Stimulated activated CD4-positive, alpha-beta T cell treated with anti-CD3 and anti-CD28 coated beads, Interleukin-2, amount 100 ng/mL, for 48 hours (primary cell): ENCODE measurements around the gene PXDN.

Source experiments
- DNase-seq, 2 donors: peaks; one replicate each; pipeline ENCODE4 v3.0.0-alpha.2; 2020

Gene PXDN

DNA sequence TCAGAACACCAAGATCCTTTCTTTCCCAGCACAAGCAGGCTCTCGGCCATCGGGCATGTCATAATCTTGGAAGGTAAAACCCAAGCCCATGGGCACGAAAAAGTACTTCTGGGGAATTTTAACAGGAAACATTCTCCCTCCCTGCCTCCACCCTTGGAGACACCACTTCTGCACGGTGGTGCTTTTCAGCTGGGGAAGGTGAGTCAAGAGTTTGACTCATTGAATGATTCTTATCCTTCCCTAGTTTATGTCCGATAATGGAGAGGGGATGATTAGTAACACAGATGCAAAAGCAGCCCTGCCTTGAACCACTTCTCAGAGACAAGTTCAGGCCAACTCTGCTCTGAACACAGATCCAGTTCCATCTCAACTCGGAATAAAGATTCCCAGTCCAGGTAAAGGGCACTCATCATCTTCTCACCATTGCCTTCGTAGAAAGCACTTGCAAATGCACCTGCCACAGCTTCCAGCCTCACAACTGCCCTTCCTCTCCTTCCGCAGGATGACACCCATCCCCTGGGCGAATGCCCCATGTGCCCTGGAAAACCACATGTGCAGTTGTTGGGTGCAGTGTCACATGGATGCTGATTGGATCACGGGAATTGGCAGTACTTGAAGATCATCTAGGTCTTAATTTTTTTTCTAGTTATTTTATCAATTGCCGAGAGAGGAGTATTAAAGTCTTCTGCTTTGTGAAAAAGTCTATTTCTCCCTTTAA, 136.2 kb downstream of the PXDN start:
- no peak for DNase-seq

DNA sequence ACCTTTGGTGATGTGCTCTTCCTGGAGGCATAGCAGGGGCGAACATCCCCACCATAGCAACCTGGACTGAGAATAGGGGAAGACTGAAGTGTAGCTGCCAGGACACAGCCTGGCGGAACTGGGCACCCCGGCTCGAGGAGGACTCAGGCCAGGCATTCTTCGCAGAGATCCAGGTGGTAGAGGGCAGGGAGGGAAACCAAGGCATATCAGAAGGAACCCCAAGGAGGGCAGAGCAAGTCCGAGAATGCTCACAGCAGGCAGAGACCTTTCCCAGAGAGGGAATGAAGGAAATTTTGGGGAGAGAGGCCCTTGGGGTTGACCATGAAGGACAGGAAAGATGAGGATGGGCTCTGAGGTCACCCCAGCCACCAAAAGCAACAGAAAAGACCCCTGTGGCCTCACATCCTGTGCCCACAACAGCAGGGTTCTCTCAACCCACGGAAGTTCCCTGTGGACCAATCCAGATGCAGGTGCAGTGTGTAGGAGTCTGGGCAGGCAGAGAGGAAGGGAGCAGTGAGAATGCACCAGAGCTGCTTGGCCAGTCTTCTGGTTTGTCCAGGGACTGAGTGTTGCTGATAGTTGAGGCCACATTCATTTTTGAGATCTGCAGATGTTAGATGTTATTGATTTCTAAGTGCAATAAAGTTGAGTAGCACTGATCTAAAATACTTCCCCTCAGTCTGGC, 136.9 kb downstream of the PXDN start:
- no peak for DNase-seq

DNA sequence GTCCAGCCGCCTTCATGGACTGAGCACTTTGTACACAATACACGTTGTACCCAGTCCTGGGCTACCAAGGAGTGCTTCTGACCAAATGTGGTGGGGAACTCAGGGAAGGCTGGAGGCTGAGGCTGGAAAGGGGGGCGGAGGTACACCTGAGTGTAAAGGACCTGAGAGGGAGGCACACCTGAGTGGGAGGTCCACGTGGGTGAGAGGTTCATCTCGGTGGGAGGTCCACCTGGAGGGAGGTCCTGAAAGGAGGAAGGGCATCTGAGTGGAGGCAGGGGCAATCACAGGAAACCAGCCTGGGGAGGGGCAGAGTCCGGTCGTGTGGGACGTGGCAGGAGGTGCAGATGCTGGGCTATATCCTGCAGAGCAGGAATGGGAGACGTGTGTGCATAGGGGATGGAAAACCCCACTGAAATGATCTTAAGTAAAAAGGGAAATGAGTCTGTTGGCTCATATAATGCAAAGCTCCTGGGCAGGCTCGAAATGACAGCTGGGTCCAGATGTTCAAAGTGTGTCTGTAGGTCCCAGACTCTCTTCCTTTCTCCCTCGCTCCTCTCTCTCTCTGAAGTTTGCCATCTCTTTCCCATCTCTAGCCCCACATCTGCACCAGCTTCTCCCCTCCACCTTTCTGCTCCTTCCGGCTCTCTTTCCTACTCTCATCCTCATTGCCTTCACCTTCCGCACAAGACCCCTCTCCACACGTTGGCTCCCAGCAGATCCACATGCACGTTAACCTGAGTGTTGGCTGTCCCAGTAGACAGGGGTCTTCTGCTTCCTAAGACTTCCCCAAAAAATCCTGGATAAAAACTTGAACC, 137.7 kb downstream of the PXDN start:
- DNase-seq: no peak

DNA sequence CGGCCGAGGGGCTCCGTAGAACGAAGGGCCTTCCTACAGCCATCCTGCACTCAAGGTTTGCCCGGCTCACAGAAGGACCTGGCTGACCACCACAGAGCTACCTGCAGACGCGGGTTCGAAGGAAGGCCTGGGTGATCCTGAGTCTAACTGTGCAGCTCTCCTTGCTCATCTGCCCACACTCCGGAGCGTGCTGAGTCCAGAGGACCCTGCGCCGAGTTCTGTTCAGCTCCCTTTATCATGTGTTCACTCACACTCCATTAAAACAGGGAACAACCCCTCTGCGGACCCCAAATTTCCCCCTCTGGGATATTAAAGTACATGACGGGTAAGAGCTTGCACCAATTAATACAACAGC, 138.3 kb downstream of the PXDN start:
- no peak for DNase-seq

DNA sequence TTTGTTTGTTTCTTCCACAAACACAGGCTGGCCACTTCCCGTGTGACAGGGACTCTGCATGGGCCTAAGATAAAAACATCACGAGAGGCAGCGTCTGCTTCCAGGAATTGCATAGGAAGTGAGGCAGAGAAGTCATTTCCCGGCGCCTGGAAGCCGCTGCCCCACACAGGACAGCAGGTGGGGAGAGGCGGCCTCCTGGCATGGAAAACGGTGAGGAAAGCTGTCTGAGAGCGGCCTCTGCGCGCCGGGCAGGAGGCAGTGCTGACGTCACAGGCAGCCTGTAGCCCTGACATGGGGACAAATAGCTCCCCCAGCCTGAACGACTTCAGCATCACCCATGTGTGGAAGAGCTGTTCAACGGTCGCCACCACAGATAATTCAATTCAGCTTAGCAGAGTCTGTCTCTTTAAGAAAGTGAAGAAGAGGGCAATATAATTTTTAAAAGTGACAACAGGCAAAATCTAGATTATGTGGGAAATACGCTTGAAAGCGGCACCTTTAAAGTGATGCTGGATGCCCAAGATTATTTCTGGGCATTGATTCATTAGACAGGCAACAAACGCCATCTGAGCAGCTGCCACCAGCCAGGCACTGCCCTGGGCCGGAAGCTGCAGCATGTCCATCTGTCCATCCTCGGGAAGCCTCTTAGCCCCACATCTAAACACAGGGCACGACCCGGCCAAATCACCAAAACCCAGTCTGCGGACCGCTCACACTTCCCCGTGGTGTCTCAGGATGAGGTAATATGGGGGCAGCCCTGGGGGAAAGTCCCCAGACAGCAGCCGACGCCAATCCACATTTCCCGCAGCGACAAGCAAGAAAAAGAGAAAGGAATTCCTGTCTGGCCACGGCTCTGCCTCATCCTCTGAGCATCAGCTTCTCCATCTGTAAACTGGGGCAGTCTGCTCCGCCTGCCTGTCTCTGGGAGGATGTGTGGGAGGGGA, 138.9 kb downstream of the PXDN start:
- DNase-seq: no peak

DNA sequence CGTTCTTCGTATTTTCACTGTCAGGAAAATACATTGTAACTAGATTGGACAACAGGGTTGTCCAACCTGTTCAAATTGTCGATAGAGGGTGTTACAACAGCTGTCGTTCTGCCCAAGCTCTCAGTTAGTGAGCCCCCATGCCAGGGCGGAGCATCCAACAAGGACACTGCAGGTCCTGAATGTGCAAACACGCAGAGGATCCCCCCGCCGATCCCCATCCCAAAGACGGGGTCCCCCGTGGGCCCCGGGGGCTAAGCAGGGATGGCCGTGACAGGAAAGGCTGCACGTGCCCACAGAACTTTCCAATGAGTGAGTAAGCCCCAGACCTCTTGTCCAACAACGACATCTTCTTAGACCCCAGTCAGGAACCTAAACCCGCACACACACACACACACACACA, 140.8 kb downstream of the PXDN start:
- no peak for DNase-seq

DNA sequence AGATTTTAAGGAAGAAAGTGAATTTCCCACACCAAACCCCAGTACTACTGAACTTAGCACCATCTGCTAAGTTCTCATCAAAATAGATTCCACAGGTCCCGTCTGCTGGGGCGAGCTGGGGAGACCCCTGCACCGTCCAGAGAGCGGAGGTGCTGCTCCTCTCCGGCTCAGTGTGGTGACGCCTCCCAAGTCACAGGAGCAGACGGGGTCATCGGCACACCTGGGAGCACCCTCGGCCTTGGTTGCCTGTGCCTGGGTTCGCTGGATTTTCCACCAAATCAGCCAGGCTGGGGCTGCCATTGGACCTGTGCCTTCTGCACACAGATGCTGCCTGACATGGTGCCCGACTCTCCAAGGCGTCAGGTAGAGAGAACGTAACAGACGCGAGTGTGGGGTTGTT, 141.3 kb downstream of the PXDN start:
- no peak for DNase-seq

DNA sequence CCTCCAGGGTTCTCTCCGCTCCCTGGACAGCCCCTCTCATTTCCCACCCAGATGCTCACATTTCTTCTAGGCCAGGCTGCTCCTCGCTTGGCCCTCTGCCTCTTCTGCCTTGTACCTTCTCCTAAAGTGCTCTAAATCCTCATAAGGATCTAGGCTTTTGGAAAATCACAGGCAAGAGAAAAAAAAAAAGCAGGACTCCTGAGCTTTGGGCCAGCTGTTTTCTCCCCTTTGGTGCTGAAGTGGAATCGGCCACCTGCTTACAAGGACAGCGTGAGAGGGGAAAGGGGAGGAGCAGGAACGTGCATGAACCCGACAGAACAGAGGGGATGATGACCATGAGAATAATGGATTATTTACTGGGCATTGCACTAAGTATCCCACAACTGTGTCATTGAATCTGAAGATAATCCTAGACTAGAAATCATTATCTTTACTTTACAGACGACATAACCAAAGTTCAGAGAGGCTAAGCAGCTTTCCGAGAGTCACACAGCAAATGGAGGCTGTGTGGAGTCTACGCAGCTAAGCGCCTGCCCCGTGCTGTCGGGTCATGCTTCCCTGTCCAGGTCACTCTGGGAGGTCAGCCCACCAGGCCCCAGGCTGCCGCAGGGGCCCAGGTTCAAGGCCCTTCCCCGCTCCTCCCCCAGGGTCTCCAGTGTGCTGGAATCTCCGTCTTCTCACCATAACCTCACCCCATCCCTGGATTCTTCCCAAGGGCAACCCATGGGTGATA, 141.9 kb downstream of the PXDN start:
- DNase-seq: no peak

DNA sequence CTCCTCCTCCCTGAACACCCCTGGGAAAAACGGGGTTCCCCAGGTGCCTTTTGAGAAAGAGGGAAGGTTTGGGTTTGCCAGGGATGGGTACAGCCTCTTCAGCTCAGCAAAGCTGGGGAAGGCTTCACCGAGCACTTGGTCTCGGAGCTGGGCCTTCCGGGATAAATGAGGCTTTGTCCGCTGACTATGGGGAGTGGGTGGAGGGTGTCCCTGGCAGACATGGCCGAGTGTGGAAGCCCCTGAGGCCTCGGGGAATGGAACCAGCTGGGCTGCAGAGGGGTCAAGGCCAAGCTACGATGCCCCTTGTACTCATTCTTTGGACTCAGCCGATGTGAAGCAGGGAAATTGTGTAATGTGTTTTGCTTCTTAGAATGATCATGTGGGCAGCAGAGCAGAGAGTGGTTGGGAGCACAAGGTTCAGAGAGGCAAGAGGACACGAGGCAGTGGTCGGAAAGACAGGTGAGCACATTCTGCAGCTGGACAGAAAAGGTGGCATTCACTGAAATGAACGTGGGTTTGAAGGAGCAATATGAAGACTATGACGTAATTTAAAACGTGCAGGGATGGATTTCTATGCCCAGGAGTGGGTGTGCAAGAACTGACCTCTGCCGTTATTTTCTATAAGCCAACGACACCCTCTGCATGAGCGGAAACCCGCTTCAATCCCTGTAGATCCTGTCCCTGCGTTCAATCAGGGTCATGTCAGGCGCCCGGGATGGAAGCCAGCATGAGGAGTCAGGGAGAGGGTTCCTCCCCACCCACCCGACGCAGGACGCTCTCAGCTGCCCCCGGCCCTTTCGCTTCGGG, 142.6 kb downstream of the PXDN start:
- no peak for DNase-seq

DNA sequence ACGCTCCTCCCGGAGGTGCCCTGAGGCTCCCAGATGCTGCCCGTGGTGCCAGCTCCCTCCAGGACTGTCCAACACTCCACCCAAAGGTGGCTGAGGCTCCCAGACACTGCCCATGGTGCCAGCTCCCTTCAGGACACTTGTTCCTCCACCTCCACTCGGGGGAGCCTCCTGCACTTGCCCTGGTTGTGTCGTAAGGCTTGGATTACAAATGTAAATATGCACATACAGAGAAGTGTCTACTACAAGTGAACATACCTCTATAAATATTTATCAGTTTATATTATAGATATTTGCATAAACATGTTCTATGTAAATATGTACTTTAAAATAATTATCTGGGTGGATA, 143.3 kb downstream of the PXDN start:
- DNase-seq: no peak

DNA sequence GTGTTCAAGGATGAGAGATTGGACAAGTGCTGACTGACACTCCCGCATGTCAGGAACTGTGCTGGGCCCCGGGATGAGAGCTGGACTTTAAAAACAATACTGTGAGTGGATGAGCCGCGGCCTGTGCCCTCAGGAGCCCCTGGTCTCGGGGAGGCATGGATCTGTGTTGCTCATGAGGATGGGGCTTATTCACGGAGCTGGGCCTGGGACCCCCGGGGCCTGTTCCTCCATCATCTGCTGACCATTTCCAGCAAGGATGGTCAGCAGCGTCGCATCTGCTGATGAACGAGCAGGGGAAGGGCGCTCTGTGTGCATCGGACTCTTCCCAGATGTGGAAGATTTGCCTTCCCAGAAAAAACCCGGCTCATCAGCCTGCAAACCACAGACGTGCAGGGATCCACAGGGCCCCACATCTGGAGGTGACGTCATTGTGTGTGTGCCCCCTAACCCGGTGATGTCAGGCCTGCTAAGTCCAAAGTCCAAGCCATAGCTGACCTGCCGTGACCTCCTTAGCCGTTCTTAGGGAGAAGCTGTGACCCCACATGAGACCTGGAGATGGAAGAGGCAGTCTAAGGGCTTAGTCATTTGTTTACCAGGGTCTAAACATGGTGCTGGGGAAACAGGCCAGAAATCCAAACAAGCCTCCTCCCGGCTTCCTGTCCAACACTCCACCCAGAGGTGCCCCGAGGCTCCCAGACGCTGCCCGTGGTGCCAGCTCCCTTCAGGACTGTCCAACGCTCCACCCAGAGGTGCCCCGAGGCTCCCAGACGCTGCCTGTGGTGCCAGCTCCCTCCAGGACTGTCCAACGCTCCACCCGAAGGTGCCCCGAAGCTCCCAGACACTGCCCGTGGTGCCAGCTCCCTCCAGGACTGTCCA, 143.9 kb downstream of the PXDN start:
- no peak for DNase-seq

DNA sequence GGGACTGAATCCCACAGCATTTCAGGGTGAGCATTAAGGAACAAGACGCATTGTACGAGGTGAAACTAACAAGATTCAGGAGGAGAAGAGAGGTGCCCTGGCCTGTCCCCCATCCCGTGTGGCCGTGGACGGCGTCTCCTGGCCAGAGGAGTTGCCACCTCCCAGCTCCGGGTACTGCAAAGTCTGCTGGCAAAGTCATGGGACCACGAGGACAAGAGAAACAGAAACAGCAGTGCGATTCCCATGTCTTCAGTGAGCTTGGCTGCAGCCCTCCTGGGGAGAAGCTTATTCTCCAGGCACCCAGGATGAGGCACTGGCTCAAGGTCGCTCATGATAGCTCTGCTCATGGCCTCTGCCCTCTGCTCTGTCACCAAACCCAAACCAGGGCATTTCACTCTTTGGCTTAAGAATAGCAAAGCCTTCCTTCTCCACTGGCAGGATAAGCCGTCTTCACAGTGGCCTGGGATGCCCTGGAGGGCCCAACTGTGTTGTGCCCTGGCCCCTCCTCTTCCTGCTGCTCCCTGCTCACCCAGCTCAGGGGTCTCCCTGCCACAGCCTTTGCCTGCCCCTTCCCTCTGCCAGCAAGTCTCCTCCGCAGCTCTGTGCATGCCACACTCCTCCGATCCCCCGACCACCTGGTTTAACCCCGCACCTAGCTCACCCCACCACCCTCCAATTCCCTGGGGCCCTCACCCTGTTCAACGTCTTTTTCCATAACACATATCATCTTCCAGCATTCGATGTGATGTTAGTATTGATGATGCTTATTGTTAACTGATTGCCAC, 144.8 kb downstream of the PXDN start:
- no peak for DNase-seq

DNA sequence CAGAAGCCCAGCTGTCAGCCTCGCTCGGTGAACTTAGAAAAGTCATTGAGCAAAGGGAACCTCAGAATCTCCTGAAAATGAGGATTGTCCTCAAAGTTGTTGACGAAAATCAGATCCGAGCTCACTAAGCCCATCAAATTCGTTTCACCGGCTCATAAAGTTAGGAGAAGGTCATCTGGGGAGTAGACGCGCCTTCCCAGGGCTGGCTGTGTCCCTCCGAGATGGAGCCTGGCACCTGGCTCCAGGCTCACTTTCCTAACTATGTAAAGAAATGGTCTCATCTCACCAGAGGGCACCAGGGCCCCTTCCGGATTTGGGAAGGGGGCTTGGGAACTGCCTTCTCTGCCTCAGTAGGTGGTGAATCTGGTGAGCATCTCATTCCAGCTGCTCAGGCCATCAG, 145.5 kb downstream of the PXDN start:
- no peak for DNase-seq

DNA sequence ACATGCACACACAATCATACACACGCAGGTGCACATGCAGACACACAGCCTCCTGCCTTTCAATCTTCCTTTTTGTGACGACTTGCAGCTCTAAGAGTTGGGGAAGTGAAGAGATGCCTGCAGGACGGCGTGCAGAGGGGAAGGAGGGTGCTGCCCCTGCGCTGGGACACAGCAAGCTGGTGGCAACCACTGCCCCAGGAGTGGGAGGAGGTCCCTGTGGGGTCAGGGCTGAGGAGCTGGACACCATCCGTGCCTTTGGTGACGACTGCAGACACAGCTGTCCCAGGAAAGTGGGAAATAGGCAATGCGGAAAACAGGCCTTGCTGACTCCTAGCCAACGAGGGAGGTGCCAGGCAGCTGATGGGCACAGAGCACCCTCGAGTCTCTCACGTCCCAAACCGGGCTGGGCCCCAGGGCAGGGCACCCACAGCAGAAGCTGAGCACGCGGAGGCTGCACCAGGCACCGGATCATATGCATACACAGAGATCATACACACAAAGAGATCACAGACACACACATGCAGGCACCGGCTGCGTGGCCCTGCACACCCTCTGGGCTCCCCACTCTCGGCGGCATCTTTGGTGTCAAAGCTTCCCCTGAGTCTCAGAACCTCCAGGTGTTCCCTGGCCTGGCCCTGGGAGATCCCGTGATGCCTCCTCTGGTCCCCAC, 146.1 kb downstream of the PXDN start:
- DNase-seq: no peak

DNA sequence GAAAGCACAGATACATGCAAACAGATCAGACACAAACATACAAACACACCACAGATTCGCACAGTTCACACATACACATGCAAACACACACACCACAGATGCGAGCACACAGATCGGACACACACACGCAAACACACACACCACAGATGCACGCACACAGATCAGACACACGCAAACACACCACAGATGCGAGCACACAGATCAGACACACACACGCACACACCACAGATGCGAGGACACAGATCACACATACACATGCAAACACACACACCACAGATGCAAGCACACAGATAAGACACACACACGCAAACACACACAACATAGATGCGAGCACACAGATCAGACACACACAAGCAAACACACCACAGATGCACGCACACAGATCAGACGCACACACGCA, 149.0 kb downstream of the PXDN start:
- no peak for DNase-seq

DNA sequence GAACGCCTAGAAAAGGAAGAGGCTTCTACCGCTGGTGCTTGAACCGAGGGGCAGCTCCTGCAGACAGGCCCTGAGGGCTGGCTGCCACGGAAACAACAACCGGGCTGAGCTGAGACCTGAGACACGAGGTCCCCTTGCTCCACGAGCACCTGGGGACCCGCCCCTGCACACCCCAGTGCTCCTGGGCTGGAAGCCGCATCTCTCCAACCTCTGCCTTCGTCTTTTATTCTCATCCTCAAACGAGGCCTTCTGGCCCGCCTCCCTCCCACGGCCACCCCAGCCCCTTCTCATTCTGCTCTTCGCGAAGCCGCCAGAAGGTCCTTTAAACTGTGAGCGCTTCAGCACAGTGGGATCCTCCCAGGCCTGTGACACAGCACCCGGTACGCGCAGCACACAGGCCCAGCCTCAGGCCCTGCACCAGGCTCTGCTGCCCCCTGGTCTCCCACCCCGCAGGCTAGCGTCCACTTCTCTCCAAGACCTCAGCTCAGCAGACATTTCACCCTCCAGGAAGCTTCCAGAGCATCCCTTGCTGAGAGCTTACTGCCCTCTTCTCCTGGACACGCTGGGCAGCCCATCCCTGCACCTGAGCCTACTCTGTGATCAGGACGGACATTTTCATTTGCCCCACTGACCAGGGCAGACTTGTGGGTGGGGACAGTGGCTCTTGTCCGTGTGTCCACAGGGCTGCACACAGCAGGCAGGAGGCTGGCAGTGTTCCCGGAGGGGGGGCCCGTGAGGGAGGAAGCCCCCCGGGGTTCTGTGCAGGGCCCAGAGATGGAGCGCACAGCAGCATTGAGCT, 149.7 kb downstream of the PXDN start:
- DNase-seq: no peak

DNA sequence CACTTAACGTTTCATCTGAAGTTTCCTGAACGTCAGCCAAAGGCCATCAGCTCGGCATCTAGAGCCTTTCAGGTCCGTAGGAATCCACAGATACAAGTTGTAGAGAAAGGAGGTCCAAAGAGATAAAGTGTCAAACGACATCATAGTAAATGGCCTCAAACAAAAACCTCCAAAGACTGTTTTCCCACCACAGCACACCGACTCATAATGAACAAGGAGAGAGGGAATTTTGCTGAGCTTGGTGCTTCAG, 150.3 kb downstream of the PXDN start:
- no peak for DNase-seq

DNA sequence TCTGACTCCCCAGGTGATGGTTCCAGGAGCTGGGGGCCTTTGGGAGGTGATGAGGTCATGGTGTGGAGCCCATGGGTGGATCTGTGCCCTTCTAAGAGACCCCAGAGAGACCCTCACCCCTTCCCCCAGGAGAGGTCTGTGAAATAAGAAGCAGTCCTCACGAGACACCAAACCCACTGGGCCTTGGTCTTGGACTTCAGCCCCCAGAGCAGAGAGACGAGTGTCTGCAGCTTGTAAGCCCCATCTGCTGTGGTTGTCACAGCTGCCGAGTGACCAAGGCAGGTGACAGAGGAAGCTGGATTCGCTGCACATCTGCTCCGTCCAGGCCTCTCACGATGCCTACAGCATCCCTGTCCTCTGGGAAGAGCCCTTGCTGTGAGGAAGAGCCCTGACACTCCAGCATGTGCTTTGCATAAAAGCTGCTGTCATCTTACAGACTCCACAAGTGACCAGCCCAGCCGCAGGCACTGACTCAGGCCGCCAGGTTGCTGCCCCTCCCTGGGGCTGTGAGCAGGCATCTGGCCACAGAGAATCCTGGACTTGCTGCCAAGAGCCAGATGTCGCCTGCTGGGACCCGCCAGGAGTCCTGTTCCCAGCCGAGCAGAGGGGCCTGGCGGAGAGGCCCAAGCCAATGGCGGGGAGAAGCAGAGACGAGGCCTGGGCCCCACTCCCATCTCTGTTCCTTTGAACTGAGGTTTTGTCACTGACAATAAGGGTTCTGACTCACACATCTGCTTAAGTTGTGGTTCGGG, 150.8 kb downstream of the PXDN start:
- no peak for DNase-seq
